MM.1S (cell line): ENCODE measurements around the gene CST1.

ENCODE experiments used
- EZH2 ChIP-seq: fragments of 300-600 bp; sonication (generic); optimal IDR thresholded peaks from 2 replicates; pipeline ENCODE3; 2017; ENCODE audit warnings: low read depth, mild to moderate bottlenecking, antibody characterized with exemption, low read length, mixed read lengths
- EZH2phosphoT487 ChIP-seq: fragments of 300-600 bp; sonication (generic); IDR thresholded peaks from 2 replicates; pipeline ENCODE4 v1.6.1; 2018; ENCODE audit warnings: antibody characterized with exemption, low read length
- TF ChIP-seq, protein P1 (sequence below): fragments of 300-600 bp; sonication (generic); IDR thresholded peaks from 2 replicates; pipeline ENCODE4 v1.5.1; 2016; ENCODE audit warnings: antibody characterized with exemption, low read length, mixed read lengths

DNA sequence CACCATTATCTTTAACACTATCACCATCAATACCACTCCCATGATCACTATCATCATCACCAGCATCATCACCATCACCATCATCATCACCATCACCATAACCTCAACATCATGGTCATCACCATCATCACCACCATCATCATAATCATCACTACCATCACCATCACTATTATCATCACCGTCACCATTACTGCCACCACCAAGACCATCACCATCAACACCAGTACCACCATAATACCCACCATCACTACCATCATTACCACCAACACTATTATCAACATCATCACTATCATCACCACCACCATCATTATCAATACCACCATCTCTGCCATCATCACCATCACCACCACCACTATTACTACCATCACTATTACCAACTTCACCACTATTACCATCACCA is 32.7 kb upstream of the CST1 start:
- TF ChIP-seq, protein P1, sequence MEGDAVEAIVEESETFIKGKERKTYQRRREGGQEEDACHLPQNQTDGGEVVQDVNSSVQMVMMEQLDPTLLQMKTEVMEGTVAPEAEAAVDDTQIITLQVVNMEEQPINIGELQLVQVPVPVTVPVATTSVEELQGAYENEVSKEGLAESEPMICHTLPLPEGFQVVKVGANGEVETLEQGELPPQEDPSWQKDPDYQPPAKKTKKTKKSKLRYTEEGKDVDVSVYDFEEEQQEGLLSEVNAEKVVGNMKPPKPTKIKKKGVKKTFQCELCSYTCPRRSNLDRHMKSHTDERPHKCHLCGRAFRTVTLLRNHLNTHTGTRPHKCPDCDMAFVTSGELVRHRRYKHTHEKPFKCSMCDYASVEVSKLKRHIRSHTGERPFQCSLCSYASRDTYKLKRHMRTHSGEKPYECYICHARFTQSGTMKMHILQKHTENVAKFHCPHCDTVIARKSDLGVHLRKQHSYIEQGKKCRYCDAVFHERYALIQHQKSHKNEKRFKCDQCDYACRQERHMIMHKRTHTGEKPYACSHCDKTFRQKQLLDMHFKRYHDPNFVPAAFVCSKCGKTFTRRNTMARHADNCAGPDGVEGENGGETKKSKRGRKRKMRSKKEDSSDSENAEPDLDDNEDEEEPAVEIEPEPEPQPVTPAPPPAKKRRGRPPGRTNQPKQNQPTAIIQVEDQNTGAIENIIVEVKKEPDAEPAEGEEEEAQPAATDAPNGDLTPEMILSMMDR = no peak
- TF ChIP-seq EZH2 = no peak
- no peak for TF ChIP-seq EZH2phosphoT487
